Astrocyte of the cerebellum (primary cell): ENCODE measurements around the gene NEXN.
"Not testable (repeated sequence)": the region's sequence is repeated elsewhere in the genome, so short reads cannot be mapped to it uniquely, and the experiment has no call there.

ENCODE experiments used
- DNase-seq: peaks from one replicate; pipeline ENCODE4 v3.0.0-alpha.2; 2011; ENCODE audit warnings: low read depth
- H3K4me3 ChIP-seq: 2 replicates; pipeline ENCODE4 v1.5.1; 2011; ENCODE audit warnings: mild to moderate bottlenecking, low read depth, low read length, moderate library complexity
- CTCF ChIP-seq: IDR thresholded peaks from 2 replicates; pipeline ENCODE4 v1.5.1; 2012; ENCODE audit warnings: low read length, low read depth, moderate library complexity, mild to moderate bottlenecking; ENCODE audit errors: missing control alignments
- in situ Hi-C: cut with HindIII; loops from 2 replicates; pipeline ENCODE4 v1.10.0; 2017; ENCODE audit warnings: low sequenced_read_pairs

NEXN gene

GRCh38 chr1:77900687-77901293, 12.4 kb downstream of the NEXN start:
- TF ChIP-seq CTCF = peak; percentile 81
- in situ Hi-C loops = no loop called here
- DNase-seq = peak; percentile 55
- no peak overlapping the region for H3K4me3 ChIP-seq

DNA sequence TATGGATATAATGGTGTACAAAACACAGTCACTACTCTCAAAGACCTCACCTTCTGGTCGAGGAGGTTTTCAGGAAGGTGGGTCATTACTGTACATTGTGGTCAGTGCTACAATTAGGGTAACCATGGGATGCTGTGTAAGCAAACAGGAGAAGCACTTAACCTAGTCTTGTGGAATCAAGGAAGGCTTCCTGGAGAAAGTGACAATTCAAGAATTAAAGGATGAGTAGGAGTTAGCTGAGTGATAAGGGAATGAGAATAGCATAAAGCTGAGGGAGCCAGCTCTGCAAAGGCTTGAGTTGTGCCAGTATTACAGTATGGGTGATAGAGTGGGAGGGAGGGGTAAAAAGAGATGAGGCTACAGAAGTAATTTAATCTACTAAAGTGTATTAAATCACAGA, 17.2 kb downstream of the NEXN start:
- DNase-seq = no peak
- TF ChIP-seq CTCF = no peak
- in situ Hi-C loops = no loop called here
- no peak overlapping the region for H3K4me3 ChIP-seq

DNA sequence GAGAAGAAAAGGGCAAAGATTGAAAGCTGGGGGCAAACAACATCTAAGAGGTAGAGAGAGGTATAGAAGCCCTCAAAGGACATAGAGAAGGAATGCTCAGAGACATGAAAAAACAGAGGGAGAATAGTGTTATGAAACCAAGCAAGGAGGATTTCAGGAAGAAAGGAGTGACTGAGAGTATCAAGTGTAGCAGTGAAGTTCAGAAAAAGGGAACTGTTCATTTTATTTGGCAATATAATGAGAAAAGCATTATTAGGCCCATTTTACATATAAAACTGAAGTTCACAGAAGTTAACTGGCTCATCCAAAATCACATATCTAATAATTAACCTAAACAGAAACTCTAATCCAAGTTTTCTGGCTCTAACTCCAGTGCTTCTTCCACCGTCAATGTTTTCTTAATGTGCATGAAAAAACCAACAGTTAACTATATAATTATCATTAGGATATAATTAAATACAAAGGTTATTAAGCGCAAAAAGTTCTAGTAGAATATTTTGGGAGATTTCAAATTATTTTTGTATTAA, 17.7 kb downstream of the NEXN start:
- H3K4me3 ChIP-seq = no peak overlapping the region
- in situ Hi-C loops = no loop called here
- TF ChIP-seq CTCF = no peak
- DNase-seq = no peak

DNA sequence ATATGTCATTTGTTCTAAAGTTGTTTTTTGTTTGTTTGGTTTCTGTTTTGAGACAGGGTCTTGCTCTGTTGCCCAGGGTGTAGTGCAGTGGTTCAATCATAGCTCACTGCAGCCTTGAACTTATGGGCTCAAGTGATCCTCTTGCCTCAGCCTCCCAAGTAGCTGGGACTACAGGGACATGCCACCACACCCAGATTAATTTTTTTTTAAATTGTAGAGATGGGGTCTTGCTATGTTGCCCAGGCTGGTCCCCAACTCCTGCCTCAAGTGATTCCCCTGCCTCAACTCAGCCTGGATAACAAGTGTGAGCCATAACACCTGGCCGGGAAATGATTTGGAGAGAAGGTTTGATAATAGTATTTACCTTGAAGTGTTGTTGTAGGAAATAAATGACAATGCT, 18.2 kb downstream of the NEXN start:
- in situ Hi-C loops = no loop called here
- no peak for TF ChIP-seq CTCF
- no peak for DNase-seq
- no peak overlapping the region for H3K4me3 ChIP-seq

DNA sequence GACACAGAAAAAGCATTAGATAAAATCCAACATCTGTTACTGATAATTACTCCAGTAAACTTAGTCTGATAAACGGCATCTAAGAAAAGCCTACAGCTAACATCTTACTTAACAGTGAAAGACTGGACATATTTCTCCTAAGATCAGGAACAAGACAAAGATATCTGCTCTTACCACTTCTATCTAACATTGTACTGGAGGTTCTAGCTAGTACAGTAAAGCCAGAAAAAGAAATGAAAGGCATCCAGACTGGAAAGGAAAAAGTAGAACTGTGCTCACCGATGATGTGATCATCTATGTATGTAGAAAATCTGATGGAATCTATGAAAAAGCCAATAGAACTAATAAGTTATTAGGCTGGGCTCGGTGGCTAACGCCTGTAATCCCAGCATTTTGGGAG, 21.7 kb downstream of the NEXN start:
- TF ChIP-seq CTCF = no peak
- no peak overlapping the region for H3K4me3 ChIP-seq
- no peak for DNase-seq
- in situ Hi-C loops = no loop called here

DNA sequence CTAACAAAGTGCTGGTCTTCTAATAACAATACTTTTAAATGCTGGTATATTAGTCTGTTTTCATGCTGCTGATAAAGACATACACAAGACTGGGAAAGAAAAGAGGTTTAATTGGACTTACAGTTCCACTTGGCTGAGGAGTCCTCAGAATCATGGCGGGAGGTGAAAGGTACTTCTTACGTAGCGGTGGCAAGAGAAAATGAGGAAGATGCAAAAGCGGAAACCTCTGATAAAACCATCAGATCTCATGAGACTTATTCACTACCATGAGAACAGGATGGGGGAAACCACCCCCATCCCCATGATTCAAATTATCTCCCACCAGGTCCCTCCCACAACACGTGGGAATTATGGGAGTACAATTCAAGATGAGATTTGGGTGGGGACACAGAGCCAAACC, 30.5 kb downstream of the NEXN start:
- DNase-seq, H3K4me3 ChIP-seq, in situ Hi-C loops: not testable (repeated sequence)

DNA sequence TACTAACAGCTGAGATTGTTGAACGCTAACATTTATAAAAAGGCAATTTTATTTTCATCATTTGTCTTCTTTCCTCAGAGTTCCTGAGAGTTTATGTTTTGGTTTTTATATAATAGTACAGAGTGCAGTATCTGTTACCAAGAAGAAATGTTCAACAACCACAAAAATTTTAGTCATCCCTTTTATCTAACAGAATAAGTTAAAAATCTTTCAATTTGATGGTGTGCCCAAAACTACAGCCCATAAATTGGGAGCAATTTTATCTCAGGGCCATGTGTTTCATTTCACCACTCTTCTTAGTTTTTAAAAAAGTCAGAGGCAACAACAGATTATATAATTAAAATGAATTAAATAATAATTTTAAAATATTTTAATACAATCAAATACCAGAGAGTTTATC, 37.1 kb downstream of the NEXN start:
- H3K4me3 ChIP-seq = no peak overlapping the region
- in situ Hi-C loops = no loop called here
- no peak for TF ChIP-seq CTCF
- peak; percentile 37 for DNase-seq
